Activated CD8-positive, alpha-beta T cell treated with anti-CD3 and anti-CD28 coated beads for 36 hours (primary cell): ENCODE results near the gene PDCD2L. TPM values are rescaled to one million over a fixed set of nuclear protein-coding genes. Genes with fewer than 3 reads are reported as not detected.

Source experiments
- ATAC-seq: fragments of 200-7000 bp; cut with Tn5 transposase; one replicate; pipeline ENCODE4 v1.10.0; 2021; ENCODE audit warnings: mild to moderate bottlenecking, moderate library complexity
- CTCF ChIA-PET: fragments of 350-600 bp; sonication (Branson Sonifier 250); formaldehyde crosslinking; loops from one replicate; lab custom pipeline; 2021; ENCODE audit warnings: antibody characterized with exemption; lab: Charles Lee
- POLR2A ChIA-PET: fragments of 350-600 bp; sonication (Branson Sonifier 250); formaldehyde crosslinking; loops from one replicate; lab custom pipeline; 2021; ENCODE audit warnings: antibody characterized with exemption; lab: Charles Lee
- DNase-seq: peaks from one replicate; pipeline ENCODE4 v3.0.0-alpha.2; 2020
- H3K27ac Mint-ChIP-seq: one replicate; pipeline ENCODE4 v1.8.0; 2021; ENCODE audit warnings: mild to moderate bottlenecking, mixed read lengths
- H3K27me3 Mint-ChIP-seq: one replicate; pipeline ENCODE4 v1.8.0; 2021; ENCODE audit warnings: mixed read lengths
- H3K36me3 Mint-ChIP-seq: one replicate; pipeline ENCODE4 v1.8.0; 2021; ENCODE audit warnings: low read depth, mixed read lengths
- H3K4me1 Mint-ChIP-seq: one replicate; pipeline ENCODE4 v1.8.0; 2021; ENCODE audit warnings: low read depth, mixed read lengths
- H3K4me3 Mint-ChIP-seq: one replicate; pipeline ENCODE4 v1.8.0; 2021; ENCODE audit warnings: mild to moderate bottlenecking, moderate library complexity, mixed read lengths
- H3K9me3 Mint-ChIP-seq: one replicate; pipeline ENCODE4 v1.8.0; 2021; ENCODE audit warnings: mixed read lengths
- intact Hi-C: fragments of 100-400 bp; cut with micrococcal nuclease; formaldehyde crosslinking; loops from one replicate; pipeline ENCODE4 v1.10.0; 2022
- total RNA-seq, 2 experiments: library from RNA; stranded (reverse); gene quantifications; one replicate each; pipeline ENCODE4 v1.2.3, GENCODE V29; 2021
- TF ChIP-seq, protein P1 (sequence below): fragments of 200-600 bp; IDR thresholded peaks from one replicate; pipeline ENCODE4 v1.8.0; 2022; ENCODE audit warnings: antibody characterized with exemption, mild to moderate bottlenecking

PDCD2L gene
- total RNA-seq, 2 experiments from 2014 or later = 39.9 to 42.1 TPM

DNA sequence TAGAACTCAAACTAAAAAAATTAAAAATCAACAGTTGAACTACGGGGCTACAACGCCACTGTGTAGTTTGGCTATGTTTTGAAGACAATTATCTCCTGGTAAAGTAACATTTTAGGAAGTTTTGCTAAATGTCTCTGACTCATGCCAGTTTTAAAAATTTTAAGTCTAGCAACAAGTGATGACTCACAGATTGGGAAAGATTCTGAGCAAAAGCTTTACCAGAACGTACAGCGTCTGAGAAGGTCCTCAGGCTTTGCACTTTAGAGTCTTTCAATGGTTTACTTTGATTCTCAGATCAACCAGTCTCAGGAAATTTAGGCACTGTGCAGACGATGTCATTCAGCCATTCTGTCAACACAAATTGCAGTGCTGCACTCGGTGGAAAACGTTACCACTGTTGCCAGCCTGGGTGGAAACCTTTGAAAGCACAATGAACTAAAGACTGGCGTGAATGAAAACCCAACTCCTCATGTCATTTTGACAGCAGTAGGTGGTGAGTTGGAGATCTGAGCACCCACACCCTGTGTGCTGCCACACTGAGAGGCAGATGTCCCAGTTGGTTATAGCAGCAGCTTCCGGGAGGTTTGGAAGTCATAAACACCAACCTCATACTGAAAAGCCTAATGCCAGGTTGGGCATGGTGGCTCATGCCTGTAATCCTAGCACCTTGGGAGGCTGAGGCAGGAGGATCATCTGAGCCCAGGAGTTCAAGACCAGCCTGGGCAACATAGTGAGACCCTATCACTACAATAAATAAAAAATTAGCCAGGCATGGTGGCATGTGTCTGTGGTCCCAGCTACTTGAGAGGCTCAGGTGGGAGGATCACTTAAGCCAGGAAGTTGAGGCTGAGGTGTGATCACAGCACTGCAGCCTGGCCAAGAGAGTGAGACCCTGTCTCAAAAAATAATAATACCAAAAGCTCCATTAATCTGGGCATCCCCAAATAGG is 71.1 kb downstream of the PDCD2L start:
- peaks cover 9% of the 10 kb centered on the region for H3K4me1 Mint-ChIP-seq
- H3K4me3 Mint-ChIP-seq = no peak overlapping the region
- H3K27me3 Mint-ChIP-seq = peaks cover 4% of the 10 kb centered on the region
- ATAC-seq (peak; percentile 79), DNase-seq (peak; percentile 28)
- CTCF ChIA-PET = interaction anchor here (2.3 kb wide), 1 partner anchor 25 kb away, joined by 8 read pairs; no protein-coding TSS in a partner anchor
- peaks cover 25% of the 10 kb centered on the region for H3K36me3 Mint-ChIP-seq
- peak overlapping the region; percentile 61 for H3K27ac Mint-ChIP-seq
- TF ChIP-seq, protein P1, sequence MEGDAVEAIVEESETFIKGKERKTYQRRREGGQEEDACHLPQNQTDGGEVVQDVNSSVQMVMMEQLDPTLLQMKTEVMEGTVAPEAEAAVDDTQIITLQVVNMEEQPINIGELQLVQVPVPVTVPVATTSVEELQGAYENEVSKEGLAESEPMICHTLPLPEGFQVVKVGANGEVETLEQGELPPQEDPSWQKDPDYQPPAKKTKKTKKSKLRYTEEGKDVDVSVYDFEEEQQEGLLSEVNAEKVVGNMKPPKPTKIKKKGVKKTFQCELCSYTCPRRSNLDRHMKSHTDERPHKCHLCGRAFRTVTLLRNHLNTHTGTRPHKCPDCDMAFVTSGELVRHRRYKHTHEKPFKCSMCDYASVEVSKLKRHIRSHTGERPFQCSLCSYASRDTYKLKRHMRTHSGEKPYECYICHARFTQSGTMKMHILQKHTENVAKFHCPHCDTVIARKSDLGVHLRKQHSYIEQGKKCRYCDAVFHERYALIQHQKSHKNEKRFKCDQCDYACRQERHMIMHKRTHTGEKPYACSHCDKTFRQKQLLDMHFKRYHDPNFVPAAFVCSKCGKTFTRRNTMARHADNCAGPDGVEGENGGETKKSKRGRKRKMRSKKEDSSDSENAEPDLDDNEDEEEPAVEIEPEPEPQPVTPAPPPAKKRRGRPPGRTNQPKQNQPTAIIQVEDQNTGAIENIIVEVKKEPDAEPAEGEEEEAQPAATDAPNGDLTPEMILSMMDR = no peak
- intact Hi-C loops = no loop called here
- H3K9me3 Mint-ChIP-seq = no peaks in the 10 kb centered on the region
- POLR2A ChIA-PET = interaction anchor here (0.5 to 3.3 kb wide), 4 partner anchors 9 to 107 kb away, joined by 3 to 10 read pairs (median 6); no protein-coding TSS in a partner anchor

Other genes with a start within 250 kb of the PDCD2L start
- gene LSM14A, start 231.9 kb upstream of the PDCD2L start, total RNA-seq = 10 to 100 TPM; 98.6 to 99.3 TPM
- 1 to 10 TPM; 7.2 to 8.1 TPM for gene GARRE1, start 149.8 kb upstream of the PDCD2L start, total RNA-seq
- 100 to 1,000 TPM; 847 to 870 TPM for gene GPI, start 39.2 kb upstream of the PDCD2L start, total RNA-seq
- 100 to 1,000 TPM; 134 to 149 TPM for gene UBA2, start 24.0 kb downstream of the PDCD2L start, total RNA-seq
- under 1 TPM; 0.54 to 0.63 TPM for gene WTIP, start 77.4 kb downstream of the PDCD2L start, total RNA-seq